SIG-M5 (cell line): ENCODE data around the gene KRTAP4-3.
"Not testable (repeated sequence)": the region's sequence is repeated elsewhere in the genome, so short reads cannot be mapped to it uniquely, and the experiment has no call there.

ENCODE experiments used
- DNase-seq: peaks from one replicate; lab custom pipeline; 2025; lab: John Stamatoyannopoulos, UW

The KRTAP4-3 gene

DNA sequence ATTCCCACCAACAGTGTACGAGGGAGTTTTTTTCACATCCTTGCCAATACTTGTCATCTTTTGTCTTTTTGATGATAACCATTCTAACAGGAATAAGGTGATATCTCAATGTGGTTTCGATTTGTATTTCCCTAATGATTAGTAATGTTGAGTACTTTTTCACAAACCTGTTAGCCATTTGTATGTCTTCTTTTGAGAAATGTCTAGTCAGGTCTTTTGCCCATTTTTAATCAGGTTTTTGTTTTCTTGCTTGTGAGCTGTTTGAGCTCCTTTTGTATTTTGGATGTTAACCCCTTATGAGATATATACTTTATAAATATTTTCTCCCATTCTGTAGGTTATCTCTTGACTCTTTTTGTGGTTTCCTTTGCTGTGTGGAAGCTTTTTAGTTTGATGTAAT is 16.5 kb downstream of the KRTAP4-3 start:
- no peak for DNase-seq

DNA sequence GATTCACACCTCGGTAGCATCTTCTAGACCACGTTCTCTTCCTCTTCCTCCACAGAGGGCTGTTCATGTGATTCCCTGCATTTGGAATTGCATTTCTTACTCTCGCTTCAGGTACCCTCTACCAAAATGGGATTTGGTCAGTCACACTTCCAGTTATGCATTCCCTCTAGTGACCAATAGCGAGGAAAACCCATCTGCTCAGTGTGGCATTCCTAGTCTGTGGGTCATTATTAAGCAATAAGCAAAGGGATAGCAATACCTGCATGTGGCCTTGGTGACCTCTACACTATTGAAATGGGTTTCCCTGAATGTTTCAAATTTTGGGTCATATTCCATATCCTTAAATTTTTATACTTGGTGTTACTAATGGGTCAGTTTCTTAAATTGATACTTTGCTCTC is 18.0 kb downstream of the KRTAP4-3 start:
- DNase-seq: no peak

DNA sequence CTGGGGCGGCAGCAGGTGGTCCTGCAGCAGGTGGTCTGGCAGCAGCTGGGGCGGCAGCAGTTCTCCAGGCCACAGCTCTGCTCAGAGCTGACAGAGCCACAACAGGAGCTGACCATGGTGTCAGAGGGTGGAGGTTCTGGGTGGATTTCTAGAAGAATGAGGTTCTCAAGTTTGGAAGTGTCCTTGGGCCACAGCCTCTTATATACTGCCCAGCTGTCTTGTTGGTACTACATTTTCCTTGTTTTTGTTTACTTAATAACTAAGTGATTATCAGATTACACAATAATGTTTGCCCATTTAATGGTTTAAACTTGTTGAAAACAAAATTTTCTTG is 18.4 kb downstream of the KRTAP4-3 start, which contains the start of gene KRTAP4-5:
Gene KRTAP4-5, minus strand, starts transcription at position 174 of the 334 bp plus-strand sequence. Its CDS starts 58 bp downstream, at position 116.
- no peak for DNase-seq

DNA sequence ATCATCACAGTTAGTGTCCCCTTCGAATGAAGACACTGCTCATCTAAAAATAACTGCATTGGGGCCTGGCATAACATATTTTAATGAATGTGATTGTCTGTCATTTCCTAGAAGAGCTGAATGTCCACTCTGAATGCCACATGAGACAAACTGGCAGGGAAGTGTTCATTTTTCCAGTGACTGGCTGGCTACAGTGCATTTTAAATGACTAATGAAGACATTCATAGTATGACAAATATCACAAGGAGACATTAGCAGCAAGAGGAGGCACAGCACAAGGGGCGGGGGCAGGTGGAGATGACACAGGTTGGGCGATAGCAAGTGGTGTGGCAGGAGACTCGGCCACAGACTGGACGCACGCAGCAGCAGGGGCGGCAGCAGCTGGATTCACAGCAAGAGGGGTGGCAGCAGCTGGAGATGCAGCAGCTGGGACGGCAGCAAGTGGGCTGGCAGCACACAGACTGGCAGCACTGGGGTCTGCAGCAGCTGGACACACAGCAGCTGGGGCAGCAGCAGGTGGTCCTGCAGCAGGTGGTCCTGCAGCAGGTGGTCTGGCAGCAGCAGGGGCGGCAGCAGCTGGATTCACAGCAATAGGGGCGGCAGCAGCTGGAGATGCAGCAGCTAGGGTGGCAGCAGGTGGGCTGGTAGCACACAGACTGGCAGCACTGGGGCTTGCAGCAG is 18.9 kb downstream of the KRTAP4-3 start:
- not testable (repeated sequence) for DNase-seq

DNA sequence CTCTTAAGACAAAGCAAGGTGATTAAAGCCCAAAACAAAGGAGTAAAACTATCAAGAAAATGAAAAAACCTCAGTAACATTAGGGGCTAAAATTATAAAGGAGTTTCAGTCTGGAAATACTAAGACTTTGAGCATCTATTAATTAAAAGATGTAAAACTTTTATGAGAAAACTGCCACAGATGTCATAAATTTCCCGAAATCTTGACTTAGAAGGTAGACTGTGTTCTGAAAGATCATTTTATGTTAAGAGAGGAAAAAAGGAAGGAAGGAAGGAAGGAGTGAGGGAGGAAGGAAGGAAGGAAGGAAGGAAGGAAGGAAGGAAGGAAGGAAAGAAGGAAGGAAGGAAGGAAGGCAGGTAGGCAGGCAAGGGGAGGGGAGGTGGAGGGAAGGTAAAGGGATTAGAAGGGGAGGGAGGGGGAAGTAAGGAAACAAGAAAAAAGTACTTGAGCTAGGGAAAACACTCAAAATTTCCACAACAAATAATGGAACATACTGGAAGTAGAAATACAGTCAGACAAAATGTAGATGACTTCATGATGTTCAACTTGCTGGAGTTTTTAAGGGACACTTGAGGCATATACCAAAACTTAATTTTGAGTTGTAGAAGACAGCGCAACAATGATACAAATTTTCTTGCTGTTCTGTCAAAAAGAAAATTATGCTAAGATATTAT is 20.4 kb downstream of the KRTAP4-3 start:
- DNase-seq: no peak

DNA sequence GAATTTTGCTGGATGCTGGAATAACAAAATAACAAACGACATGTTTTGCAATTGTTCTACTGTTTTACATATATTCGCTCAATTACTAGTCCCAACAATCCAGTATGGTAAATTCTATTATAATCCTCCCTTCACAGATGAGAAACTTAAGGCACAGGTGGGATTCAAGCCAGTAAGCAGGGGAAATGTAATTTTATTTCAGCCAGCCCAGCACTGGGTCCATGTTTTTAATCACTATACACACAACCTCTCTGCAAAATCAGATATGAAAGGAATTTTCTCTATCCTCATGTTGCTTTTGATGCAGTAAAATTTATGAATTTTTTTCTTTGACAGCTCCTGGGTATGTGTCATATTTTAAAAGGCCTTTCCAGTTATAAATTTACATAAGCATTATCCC is 22.8 kb downstream of the KRTAP4-3 start:
- DNase-seq: no peak

DNA sequence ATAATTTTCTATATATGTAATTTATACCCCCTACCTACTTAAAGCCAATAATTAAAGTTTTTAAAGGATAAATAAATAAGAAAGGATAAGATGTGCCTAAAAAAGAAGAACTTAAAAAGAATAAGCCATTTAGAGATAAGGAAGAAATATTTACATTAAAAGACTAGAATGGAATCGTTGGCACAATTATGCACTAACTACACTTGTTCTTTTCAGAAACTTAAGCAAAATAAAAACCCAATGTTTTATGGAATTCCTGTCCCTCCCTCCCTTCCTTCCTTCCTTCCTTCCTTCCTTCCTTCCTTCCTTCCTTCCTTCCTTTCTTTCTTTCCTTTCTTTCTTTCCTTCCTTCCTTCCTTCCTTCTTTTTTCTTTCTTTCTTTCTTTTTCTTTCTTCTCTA is 23.2 kb downstream of the KRTAP4-3 start:
- no peak for DNase-seq

DNA sequence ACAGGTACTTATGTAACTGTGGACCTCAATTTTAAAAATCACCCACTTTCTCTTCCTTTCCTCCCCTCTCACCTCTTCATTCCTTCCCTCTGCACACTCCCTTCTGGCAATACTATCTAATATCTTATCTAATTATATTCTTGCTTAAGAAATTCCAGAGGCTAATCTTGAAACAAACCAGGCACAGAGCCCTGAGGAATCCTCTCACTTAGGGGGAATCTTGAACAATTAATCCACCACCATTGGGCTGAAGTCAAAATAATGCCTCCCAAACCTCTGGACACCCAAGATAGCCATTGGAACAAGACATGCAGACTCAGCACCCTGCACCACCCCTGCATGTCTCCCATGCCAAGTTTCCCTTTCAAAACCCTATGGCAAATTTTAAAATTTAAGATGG is 26.7 kb downstream of the KRTAP4-3 start:
- no peak for DNase-seq

DNA sequence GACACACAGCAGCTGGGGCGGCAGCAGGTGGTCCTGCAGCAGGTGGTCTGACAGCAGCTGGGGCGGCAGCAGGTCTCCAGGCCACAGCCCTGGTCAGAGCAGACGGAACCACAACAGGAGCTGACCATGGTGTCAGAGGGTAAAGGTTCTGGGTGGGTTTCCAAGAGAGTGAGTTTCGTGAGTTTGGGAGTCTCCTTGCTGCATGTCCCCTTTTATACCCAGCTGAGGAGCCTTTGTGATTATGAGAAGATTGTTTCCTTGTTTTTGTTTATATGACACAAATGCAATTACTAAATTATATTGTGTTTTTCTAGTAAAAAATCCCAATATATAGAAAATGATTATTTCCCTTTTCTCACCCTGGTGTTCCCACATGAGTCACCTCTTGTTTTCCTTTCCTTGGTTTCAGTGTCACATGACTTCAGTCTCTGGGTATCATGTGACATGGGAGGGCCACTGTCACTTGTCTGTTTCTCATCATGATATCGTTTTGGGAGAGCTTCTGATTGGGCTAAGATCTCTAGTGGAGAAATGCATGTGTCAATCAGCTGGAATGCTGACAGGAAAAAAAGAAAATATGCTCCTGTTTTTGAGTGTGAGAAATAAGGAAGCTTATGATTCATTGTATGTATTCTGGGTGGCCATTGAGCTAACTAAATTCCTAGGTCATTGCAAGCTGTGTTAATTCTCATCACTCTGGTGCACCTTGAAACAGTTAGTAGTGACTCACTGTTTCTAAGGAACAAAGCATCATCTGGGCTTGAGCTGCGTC is 27.5 kb downstream of the KRTAP4-3 start, which contains the start of gene KRTAP4-6:
Gene KRTAP4-6, minus strand, starts transcription at position 185 of the 772 bp plus-strand sequence. Its CDS starts 57 bp downstream, at position 128.
- DNase-seq: no peak

DNA sequence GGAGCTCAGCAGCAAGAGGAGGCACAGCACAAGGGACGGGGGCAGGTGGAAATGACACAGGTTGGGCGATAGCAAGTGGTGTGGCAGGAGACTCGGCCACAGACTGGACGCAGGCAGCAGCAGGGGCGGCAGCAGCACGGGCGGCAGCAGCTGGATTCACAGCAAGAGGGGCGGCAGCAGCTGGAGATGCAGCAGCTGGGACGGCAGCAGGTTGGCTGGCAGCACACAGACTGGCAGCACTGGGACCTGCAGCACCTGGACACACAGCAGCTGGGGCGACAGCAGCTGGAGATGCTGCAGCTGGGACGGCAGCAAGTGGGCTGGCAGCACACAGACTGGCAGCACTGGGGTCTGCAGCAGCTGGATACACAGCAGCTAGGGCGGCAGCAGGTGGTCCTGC is 28.2 kb downstream of the KRTAP4-3 start:
- DNase-seq: not testable (repeated sequence)

DNA sequence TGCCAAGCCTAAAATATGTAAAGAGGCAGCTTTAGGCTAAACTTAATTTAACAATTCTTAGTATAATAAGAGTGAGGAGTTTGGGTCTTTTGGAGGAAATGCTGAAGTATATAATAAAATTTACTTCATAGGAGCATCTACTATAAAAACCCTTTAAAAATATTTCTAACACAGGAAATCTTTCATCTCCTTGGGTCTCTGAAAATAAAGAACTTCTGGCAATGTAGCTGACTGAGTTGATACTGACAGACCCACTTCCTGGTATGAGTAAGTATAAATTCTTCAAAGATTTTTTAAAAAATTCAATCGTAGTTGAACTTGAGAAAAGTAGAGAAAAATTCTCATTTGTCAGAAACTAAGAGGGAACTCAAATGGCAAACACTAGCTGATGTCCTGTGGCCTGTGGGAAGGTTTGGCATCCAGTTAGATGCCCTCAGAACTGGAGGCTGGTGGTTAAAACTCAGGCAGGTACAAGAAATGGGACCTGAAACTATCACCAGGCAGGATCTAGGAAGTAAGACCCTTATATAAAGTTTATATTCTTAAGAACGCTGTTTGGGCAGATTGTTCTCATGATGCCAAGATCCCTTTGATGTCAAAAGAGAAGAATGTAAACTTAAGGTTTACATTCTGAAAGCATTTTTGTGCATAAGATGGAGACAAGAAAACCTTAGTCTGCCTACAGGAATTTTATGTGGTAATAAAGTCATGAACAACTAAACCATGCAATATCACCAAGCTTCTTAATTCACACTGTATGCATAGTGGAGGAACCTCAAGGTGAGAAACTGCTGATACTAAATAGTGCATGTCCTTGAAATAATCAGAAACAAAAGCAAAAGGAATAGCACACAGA is 33.9 kb downstream of the KRTAP4-3 start:
- no peak for DNase-seq

DNA sequence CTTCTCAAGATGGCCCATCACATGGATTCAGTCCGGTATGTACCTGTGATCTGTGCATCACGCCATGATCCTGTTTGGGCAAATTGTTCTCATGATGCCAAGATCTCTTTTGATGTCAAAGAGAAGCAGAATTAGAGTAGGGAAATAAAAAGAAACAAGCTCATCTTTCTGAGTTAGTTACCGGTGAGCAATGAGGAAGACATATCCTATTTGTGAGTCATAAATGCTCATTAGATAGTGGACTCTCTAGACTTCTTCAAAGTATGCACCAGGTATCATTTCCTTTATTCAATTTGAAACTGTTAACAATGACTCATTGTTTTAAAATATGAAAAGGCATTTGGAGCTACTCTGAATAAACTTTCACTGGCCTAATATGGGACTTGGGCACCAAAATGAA is 36.0 kb downstream of the KRTAP4-3 start:
- no peak for DNase-seq

DNA sequence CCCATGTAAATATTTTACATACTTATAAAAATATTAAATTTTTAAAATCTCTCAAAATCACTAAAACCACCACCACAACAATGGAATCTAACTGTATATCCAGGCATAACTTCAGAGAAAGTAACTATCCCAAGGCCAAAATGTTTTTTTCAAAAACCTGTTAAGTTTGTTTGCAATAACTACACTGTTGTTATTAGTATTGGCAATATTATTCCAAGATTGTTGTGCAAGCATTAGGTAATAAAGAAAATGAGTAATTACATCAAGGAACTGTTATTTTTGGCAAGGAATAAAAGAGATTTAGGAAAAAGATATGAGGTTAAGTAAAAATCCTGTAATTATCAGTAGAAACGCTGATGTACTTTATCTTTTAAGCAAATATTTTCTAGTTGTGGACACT is 40.6 kb downstream of the KRTAP4-3 start:
- DNase-seq: no peak

DNA sequence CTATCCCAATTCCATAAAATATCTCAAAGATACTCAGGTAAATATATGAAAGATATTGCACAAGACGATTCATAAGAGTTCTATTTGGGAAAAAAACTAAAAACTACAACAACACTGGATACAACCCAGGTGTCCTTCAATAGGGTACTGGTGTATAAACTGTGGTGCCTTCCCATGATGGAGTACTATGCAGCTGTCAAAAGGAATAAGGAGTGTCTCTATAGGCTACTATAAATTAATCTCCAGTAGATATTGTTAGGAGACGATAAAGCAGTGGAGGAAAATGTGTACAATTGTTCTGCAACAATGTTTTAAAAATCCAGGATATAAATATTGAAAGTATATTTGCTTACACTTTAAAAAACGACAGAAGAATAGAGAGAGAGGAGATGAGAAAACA is 41.6 kb downstream of the KRTAP4-3 start:
- DNase-seq: no peak

DNA sequence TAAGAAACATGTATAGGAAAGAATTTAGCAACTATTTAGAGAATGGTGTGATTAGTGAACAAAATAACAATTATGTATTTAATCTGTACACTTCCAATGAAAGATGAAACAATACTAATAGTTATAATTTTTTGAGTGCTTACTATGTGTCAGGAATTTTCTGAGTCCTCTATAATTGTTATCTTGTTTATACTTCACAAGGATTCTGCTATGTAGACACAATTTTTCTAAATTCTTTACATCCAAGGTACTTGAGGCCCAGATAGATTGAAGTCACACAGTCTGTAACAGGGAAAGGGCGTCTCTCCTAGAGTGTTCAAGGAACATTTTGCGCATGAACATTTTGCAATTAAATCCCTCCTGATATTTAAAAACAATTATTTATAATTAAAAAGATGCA is 43.0 kb downstream of the KRTAP4-3 start:
- no peak for DNase-seq

DNA sequence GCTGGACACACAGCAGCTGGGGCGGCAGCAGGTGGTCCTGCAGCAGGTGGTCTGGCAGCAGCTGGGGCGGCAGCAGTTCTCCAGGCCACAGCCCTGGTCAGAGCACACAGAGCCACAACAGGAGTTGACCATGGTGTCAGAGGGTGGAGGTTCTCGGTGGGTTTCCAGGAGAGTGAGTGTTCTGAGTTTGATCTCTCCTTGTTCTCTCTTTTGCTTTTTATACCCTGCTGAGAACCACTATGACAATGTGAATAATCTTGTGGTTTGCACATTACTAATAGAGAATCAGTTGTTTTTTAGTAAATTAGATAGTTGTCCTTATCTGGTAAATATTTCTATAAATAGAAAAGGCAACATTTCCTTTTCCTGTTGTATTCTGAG is 44.0 kb downstream of the KRTAP4-3 start, which contains the start of gene KRTAP4-12:
Gene KRTAP4-12, minus strand, starts transcription at position 192 of the 381 bp plus-strand sequence. Its CDS starts 60 bp downstream, at position 132.
- not testable (repeated sequence) for DNase-seq

DNA sequence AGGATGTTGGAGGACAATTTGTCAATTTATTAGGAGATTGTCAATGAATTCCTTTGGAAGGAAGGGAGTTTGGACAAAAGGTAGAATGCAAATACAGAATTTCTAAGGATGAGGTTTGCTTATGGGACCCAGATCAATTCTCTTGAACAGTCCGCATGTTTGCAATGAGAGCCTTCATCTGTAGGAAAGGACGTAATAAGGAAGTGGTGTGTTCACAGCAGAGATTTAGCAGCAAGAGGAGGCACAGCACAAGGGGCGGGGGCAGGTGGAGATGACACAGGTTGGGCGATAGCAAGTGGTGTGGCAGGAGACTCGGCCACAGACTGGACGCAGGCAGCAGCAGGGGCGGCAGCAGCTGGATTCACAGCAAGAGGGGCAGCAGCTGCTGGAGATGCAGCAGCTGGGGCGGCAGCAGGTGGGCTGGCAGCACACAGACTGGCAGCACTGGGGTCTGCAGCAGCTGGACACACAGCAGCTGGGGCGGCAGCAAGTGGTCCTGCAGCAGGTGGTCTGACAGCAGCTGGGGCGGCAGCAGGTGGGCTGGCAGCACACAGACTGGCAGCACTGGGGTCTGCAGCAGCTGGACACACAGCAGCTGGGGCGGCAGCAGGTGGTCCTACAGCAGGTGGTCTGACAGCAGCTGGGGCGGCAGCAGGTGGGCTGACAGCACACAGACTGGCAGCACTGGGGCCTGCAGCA is 44.6 kb downstream of the KRTAP4-3 start:
- not testable (repeated sequence) for DNase-seq

DNA sequence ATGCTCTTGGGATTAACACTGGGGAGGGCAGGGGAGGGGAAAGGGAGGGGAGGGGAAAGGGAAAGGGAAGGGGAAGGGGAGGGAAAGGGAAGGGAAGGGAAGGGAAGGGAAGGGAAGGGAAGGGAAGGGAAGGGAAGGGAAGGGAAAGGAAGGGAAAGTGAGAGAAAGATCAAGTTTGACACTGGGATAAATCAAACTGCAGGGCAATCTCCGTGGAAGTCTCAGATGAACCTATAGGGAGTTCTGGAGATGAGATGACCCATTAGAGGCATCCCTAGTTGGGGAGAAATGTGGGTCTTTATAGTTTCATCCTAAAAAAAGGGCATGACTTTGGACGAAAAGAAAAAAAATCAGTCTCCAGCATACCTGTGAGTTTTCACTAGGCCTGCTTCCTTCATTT is 46.3 kb downstream of the KRTAP4-3 start:
- DNase-seq: no peak

DNA sequence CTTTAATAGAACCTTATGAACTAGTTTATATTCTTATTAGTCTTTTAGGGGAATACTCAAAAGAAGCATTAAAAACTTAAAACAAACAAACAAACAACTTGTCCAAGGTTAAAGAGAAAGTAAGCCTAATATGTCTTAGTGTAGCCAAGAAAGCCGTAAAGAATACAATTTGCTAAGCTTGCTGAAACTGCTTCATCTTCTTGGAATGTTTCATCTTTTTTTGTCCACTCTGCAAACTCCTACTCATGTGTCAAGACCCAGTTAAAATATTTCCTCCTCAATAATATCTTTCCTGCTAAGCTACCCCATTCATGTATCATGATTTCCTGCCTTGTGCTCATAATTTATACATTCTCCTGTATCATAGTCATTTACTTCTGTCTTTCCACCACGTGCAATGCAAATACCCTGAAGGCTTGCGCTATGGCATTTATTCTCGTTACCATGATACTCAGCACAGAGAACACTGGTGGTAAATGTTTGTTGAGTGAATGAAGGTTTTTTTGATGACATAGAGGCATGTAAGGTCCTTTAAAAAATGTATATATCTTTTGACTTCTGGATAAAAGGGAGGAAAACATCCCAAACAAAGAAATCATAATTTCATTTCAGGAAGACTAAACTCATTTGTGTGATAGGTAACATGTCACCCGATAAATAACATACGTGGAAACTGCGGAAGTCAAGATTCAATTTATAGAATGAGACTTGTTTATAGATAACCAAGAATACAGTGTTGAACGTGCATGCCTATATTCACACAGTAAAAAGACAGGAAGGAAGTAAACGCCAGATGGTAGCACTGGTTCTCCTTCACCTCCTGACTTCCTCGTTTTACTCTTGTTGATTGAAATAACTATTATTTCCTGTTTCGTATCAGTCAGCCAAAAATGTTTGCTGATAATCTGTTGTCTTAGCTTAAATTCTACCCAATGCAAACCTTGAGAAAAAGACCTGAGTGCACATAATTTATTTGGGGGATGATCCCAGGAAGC is 48.0 kb downstream of the KRTAP4-3 start:
- DNase-seq: not testable (repeated sequence)

DNA sequence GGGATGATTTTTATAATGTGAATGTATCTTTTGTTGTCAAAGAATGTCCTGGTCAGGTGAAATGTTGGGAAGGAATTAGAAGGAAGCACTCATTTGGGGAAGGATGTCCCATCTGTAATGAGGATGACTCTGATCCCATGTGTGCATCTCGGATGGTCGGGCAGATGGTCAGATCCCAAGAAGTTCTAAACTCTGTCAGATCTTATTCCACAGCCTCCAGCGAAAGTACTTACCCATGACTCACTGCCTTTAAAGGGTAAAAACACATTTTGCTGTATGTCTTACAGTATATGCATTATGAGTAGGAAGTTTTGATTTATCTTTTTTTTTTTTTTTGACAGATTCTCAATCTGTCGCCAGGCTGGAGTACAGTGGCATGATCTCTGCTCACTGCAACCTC is 49.3 kb downstream of the KRTAP4-3 start:
- DNase-seq: no peak
